Stimulated activated naive CD4-positive, alpha-beta T cell treated with Interleukin-2 at 50 U/mL for 16 hours (primary cell): ENCODE measurements around the gene CETN2.
A peak's percentile ranks its signal among the peaks of the same experiment; 100 is the strongest.
"Not testable (repeated sequence)": the region's sequence is repeated elsewhere in the genome, so short reads cannot be mapped to it uniquely, and the experiment has no call there.

Experiments
- DNase-seq: peaks from one replicate; lab custom pipeline; 2025; lab: John Stamatoyannopoulos, UW

Gene CETN2

DNA sequence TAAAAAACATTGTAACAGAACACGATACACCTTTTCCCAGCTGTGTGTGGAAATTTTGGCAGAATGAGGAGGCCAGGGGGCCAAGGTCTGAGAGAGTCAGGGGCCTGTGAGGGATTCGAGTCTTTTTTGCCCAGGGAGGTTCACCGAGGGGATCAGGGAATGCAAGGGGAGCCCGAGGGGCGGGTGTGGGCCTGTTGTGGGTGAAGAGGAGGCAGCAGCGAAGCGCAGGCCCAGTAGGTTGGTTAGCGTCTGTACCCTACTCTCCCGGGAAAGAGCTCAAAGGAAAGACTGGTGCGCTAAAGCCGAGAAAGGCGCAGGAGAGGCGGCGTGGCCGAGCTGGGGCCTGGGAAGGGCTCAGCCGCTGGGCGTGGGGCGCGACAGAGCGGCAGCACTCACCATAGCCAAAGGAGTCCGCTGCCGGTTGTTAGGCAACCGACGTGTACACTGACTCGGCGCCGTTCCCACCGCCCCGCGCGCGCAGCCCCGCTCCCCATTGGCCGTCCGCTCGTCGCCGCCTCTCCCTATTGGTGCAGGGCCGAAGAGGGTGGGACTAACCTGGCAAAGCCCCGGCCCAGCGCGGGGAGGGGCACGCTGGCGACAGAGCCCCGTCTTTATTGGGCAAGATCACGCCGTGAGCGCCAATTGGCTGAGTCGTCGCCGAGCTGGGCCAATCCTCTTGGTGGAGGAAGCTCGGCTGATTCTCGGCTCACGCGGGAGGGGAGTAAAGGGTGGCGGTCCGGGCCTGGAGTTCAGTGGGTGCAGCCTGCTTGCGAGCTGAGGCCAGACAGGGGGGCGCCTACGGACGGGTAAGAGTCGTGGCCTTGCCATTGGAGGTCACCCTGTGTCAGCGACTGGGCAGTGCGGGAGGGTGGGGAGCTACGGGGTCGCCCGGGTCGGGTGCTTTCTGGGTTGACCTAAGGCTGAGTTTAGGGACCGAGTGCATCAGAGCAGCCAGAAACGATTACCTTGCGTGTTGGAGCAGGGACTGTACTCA lies at the start of gene CETN2, which contains the start of gene NSDHL:
Gene CETN2 (minus strand): TSS at position 446 of the 994 bp plus-strand sequence. CDS start 47 bp downstream, at position 399.
Gene NSDHL (plus strand): TSS at position 752 of the 994 bp plus-strand sequence. CDS start 15,262 bp downstream, outside the sequence.
- peak; percentile 93 for DNase-seq

DNA sequence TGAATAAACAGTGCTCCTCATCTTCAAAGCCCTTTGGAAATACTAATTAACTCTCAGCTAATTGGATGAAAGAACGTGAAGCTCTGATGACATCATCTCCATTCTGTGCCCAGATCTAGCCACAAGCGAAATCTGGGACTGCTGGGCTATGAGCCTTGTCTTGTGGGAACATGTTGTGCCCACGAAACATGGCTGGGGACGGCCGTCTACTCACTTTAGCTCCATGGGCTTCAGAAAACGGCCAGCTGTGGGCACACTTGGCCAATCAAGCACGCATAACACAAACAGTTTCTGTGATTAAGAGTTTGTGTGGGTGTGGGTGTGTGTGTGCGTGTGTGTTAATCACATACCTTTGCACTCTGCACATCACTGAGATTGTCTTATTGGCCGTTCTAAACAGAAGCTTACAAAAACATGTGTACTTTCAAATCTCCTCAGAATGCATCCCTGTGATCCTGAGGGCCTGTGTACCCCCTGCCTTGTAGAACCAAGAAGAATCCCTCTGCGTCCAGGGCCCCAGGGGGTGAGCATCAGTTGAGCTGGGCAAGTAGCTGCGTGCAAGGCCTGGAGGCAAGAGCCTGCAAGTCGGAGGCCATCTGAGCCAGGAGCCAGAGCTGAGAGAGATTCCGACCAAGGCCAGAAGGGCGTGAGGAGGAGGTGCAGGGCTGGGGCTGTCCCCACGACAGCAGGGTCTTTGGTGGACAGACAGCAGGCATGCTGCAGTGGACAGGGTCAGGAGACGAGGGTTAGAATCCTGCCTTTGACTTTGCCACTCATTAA lies 48.6 kb upstream of the CETN2 start:
- no peak for DNase-seq

DNA sequence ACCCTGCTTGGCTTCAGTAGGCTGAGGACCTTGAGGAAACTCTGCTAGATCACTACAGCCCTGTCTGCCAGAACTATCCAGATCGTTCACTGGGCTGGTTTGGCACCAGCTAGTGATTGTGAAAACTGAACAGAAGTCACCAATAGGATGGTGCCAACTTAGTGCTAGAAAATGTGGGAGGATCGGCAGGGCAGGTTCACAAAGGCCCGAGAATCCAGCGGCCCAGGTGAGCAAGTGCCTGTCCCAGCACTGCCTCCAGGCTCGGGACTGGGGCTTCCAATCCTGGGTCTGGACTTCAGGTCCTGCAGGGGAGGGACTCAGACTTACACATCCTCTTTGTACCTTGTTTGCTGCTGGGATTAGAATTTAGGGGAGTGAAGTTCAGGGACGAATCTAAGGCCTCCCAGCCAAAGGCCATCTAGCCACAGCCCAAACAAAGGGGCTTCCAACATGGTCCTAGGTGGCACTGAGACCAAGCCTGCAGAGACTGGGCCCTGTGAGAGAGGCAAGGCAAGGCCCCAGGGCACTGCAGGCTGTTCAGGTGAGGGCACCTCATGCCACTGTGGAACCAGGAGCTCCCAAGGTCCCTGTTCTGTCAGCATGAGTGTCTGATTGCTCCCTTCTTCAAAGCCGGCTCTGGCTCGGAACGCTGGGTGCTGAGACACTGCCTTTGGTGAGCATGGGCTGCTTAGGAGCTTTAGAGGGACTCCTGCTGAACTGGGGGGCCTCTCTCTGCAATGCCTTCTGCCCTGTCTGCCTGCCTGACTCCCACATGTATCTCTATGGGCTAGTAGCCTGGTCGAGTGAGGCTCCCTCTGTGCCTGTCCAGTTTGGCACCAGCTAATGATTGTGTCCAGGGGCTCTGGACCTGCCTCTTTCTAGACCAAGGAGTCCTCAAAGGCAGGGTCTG lies 46.6 kb upstream of the CETN2 start:
- no peak for DNase-seq

DNA sequence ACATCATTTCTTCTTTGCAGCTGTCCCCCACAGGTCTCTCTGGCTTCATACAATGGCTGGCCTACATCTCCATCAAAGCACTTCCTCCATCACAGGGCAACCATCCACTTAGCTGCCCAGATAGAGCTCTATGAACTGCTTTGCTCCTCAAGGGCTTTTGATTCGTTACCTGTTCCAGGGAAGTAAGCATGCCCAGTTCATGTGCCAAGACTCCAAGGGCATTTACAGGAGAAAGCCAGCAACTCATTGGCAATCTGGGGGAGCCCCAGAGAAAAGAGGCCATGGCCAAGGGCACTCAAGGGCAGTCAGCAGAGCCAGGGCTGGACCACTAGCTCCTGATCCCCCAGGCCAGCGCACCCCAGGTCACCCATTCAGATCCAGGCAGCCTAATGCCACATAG lies 42.8 kb upstream of the CETN2 start:
- DNase-seq = no peak

DNA sequence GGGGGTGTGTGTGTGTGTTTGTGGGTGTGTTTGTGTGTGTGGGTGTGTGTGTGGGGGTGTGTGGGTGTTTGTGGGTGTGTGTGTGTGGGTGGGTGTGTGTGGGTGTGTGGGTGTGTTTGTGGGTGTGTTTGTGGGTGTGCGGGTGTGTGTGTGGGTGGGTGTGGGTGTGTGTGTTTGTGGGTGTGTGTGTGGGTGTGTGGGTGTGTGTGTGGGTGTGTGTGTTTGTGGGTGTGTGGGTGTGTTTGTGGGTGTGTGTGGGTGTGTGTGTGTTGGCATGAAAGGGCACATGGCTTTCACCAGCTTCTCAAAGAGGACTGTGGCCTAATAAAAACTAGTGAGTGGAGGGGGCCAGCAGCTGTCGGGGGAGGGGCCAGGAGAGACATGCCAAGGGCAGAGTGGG lies 42.0 kb upstream of the CETN2 start:
- DNase-seq = no peak

DNA sequence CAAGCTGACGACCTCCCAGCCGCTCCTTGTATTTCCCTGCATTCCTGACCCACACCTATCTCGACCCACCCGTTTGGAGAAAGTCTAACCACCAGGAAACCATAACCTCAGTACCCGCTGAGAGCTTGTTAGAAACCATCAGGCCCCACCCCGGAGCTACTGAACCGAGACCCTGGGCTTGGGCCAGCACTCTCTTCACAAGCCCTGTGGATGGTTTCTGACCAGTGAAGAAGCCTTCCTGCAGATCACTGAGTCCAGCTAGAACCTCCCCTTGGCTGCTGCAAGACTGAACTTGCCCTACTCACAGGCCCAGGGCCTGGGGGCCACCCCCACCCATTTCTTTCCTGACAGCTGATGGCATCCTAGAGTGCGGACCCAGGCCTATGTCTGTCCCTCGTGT lies 40.7 kb upstream of the CETN2 start:
- DNase-seq = no peak

DNA sequence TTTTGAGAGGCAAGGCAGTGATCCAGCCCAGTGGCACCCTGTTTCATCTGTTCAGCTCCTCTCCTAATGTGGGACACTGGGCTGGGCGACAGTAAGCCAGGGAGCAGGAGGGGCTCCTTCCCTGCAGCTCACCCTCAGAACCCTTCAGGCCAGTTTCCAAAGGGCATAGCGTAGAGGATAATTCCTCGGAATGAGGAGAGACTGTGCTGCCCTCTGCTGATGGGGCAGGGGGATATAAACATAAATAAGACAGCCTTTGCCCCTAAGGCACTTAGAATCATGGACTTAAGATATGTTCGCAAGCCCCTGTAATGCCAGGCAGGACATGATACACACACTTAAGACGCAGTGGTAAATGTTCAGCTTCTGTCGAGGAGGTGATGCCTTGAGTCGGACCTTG lies 39.4 kb upstream of the CETN2 start:
- DNase-seq = no peak

DNA sequence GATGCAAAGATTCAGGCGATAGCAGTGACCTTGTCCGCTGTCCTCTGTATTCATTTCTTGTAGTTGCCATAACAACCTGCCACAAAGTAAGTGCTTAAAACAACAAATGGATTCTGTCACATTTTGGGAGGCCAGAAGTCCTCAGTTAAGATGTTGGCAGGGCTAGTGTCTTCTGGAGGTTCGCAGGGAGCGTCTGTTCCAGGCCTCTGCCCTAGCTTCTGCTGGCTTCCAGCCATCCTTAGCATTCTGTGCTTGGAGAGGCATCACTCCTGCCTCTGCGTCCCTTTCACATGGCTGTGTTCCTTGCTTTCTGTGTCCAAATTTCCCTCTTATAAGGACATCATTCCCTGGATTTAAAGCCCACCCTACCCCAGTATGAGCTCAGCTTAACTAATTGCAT lies 35.8 kb upstream of the CETN2 start:
- no peak for DNase-seq

DNA sequence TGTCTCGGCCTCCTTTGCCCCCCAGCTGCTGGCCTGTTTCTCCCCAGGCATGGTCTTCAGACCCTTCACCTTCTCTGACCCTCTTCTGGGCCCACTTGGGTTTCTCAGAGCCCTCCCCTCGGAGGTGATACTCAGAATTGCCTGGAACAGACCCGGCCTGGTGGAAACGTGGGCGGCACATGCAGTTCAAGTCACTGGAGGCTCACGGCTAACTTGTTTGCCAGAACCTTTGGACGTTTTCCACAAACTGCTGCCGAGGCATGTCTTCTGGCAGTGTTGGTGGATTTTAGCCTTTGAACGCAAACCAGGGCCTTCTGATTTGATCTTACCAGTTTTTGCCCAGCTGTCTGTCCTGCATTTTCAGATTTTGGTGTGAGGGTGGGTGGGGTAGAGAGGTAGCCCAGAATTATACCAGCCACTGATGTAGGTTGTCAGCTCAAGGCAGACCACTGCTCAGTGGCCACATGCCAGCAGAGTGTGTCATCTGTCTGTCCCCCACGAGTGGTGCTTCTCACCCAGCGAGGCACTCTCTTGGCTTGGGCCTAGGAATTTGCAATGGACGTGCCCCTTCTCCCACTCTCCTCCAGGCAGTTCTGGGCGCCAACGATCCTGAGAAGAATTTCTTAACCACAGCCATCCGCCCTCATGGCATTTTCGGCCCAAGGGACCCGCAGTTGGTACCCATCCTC lies 34.8 kb upstream of the CETN2 start:
- DNase-seq = no peak

DNA sequence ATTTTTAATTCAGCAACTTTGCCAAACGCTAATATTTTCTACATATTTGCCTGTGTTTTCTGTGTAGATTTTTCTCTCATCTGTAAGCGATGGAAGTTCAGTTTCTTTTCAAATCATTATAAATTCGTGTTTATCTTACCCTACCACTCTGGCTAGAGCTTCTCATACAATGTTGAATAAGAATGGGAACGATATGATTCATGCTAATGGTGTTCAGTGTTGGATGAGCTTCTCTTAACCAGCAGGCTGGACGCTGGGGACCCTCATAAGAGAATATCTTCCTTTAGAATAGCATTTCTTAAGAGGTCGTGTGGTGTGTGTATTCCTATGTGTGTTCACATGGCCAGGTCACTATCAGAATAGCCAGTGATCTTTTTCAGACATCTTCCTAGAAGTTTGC lies 31.3 kb upstream of the CETN2 start:
- DNase-seq = no peak

DNA sequence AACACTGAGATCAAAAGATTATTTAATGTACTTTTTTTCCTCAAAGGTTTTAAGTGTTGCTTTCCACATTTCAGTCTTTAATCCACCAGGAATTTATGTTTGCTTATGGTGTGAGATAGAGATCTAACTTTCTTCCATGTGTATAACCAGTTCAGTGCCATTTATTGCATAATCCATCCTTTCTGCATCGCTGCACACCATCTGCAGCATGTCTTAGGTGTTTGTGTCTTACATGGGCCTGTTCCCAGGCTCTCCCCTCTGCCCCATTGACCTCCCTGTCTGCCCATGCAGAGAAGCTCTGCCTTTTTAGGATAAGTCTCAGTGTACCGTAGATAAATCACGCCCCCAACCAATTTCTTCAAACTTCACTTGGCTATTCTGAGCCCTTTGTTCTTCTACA lies 30.6 kb upstream of the CETN2 start:
- no peak for DNase-seq

DNA sequence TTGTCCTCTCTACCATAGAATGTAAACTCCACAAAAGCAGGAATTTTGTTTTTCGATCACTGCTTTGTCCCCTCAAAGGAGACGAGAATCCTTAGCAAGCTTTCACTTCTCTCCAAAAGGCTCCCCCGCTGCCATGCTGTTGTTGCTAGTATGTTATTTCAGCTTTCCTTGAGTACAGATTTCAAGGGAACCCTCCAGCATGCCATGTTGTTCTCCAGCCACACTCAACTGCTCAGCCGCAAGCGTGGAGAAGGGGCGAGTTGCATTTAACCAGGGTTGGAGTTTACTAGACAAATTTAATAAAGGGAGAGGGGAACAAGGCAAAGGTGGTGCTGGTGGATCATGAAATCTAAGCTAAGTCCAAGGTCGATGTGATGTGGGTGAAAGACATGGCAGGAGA lies 23.4 kb upstream of the CETN2 start:
- DNase-seq = no peak

DNA sequence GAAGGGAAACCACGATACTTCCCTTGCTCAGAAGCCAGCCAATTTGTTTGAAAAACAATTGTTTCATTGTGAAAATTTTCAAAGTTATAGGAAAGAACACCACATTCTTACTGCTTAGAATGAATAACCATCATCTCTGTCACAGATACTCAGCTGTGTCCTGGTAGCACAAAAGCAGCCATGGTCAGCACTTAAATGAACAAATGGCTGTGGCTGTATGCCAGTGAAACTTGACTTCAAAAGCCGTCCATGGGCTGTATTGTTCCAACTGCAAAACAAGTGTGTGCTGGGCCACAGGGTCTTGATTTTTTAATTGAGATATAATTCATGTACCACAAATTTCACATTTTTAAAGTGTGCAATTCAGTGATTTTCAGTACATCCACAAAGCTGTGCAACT lies 19.9 kb upstream of the CETN2 start:
- no peak for DNase-seq

DNA sequence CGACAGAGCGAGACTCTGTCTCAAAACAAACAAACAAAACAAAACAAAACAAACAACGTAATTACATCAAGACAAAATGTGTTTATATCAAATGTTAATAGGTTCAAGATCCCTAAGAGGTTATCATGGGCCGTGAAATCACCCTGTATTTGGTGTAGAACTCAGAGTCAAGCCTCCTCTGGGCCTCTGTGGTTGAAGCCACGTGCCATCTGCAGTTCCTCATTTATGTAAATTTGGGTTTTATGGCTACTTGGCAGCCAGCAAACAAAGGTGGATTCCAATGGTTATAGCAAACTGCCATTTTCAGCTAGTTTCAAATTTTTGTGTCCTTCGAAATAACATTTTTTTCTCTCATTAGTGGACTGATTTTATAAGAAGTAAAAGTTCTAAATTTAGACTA lies 16.7 kb upstream of the CETN2 start:
- DNase-seq = no peak

DNA sequence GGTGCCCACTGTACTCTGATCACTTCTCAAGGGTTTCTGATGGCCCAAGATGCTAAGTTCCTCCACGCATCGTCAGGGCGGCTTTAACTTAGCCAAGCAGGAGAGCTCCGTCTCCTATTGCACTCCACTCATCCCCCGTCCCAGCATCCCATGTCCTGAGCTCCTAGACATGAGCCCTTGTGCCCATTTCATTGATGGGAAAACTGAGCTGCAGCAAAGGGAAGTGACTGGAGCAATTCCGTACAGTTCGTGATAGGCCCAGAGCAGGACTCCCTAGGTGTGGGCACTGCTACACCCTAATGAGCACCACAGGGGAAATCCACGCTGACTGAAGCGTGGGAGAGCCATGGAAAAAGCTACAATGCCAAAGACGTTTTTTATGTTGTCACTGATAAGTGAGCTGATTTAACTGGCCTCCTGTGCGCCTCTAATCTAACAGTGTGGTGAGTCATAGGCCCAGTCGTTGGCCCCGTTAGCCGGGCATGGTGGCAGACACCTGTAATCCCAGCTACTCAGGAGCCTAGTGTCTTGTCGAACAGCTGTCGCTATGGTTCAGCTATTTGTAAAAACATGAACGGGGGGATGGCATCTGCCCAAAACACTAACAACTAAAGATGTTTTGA lies 15.2 kb upstream of the CETN2 start:
- DNase-seq = no peak

DNA sequence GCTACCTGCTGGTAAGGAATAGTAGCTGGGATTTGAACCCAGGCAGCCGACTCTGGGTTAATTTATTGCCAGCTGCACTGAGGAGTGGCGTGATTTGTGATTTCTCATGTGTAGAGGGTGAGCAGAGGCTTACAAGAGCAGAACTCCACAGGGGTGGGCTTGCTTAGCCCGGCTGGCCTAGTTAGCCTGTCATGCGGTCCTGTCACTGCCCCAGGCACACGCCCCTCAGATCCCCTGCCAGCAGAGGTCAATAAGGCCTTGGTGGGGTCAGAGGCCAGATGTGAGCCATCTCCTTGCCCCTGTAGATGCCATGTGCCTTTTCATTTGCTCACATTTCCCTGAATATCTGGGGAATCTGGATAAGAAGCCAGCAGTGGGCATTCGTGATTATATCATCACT lies 13.7 kb upstream of the CETN2 start:
- DNase-seq = no peak

DNA sequence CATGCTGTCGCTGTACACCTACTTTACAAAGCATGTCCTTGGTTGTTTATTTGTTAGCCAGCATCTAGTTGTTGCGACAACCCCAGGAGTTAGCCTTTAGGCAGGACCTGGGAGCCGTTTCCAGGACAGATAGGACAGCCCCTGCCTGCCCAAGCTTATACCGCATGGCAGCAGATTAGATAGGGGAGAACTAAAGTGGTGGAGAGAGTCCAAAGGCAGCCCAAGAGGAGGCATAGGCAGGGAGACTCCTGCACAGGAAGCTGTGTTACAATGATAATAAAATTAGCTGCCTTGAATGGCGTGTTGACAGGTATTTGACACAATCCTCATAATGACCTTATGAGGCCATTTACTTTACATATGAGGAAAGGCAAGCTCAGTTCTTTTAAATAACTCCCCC lies 13.3 kb upstream of the CETN2 start:
- no peak for DNase-seq

DNA sequence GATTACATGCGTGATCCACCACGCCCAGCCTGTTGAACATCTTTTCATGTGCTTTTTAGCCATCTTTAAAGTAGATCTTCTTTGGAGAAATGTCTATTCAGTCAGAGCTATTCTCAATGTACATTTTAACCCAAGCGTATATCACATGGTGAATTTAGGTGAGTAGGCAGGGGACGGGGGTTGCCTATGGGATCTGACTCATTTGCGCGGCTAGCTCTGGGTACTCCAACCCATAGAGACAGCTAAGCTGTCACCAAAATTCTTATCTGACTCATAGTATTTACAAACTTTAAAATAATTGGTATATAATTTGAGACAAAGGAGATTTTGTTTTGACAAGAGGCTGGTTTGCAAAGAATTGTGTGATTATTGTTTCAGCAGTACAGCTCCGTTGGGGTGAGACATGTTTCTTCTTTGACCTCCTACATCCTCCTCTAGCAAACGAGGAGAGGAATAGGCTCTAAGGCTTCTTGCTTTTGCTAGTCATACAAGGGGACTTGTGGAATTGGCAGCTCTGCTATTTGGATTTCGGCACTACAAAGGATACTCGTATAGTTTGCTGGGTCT lies 12.3 kb upstream of the CETN2 start:
- DNase-seq = no peak

DNA sequence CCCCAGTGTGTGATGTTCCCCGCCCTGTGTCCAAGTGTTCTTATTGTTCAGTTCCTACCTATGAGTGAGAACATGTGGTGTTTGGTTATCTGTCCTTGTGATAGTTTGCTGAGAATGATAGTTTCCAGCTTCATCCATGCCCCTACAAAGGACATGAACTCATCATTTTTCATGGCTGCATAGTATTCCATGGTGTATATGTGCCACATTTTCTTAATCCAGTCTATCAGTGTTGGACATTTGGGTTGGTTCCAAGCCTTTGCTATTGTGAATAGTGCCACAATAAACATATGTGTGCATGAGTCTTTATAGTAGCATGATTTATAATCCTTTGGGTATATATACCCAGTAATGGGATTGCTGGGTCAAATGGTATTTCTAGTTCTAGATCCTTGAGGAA lies 4.9 kb upstream of the CETN2 start:
- not testable (repeated sequence) for DNase-seq

DNA sequence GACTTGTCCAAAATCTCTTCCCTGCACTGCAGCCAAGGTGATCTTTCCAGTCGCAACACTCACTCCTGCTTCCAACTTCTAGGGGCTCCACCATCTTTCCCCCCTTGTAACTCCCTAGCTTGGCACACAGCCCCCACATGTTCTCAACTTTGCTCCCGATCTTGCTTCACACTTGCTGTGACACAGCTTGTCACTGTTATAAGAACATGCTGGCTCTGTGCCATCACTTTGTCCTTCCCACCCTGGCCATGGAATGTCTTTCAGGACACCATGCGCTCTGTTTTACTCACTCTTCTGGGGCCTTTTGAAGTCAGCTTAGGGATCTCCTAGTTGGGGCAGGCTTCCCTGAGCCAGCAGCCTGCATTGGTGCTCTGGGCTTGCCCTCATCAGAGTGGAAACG lies 2.8 kb upstream of the CETN2 start:
- no peak for DNase-seq

DNA sequence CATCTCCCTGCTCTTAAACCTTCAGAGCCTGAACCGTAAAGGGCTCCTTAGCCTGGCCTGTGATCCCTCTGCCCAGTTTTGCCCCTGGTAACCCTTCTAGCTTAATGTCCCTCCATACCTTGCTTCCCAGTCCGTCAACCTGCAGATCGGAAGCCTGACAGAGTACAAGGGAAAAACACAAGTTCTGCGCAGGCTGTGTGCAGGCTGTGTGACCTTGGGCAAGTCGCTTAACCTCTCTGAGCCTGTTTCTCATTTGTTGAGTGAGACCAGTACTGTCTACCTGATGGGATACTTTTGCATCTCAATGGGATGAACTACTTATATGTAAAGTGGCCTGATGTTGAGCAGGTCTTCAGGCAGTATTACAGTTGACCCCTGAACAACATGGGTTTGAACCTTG lies 2.0 kb upstream of the CETN2 start:
- no peak for DNase-seq
